HG02943 (cell line): Measurements from ENCODE around the gene GBX2.

Source experiments
- ATAC-seq: cut with Tn5 transposase; IDR thresholded peaks from one replicate; pipeline ENCODE4 v1.9.1; 2021; ENCODE audit warnings: mild to moderate bottlenecking, low read depth, moderate library complexity; ENCODE audit not compliant: unreplicated experiment

GBX2 gene

GRCh38 chr2:236184701-236185100 lies 16.5 kb upstream of the GBX2 start:
- no peak for ATAC-seq

DNA sequence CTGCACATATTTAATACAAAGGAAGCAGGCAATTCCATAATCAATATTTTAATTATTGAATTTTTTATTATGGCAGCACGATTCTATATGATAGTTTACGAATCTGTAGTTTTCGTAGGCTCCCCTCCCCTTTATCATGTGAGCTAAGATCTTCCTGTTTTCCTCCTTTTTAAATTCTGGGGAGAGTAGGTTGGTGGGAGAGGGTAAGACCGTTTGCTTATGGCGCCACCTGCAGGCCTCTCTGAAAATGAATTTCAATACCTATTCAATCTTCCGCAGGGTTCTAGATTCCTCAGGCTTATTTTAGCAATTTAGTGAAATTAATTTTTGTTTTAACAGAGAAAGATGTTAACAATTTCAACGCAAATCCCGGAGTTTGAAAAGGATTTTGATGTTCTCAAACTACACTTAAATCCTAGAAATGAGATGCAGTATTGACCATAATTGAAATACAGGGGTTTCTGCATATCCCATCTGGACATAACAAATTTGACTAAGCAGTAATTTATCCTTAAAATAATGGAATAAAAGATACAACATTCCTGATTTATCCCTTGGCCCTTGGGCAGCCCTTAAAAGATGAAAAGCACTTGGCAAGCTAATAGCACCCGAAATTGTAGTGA lies 12.8 kb upstream of the GBX2 start:
- no peak for ATAC-seq

DNA sequence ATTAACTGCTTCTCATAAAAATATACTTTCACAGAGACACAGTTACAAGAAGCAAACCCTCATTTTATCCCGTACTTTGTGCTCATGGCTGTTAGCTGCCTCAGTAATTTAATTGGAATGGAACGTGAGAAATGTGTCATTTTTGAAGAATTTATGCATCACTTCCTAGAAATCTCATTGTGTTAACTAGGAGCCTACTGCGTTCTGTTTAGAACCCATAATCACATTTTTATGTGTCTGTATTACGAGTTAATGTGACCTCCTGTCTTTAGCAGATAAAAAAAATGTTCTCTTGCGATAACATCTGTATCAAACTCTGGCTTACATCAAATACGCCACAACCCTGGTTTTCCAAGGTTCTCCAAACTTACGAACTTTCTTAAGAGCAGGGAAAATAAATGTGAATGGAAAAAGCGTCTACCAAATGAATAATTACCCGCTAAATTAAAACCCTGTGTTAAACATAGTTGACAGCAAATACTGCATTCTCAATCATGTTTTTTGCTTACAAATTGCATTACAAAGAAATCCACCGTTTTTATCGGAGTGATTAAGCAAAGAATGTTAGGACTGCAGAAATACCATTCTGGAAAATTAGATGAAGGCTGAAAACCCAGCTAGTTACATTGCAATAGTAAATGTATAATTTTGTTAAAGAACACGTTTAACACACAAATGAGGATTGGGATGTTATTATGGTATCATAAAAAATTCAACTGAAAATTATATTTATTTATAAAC lies 12.1 kb upstream of the GBX2 start:
- ATAC-seq, result no peak

- no peak for ATAC-seq
Observed at GRCh38 chr2:236179236-236180075, 11.3 kb upstream of the GBX2 start.

- ATAC-seq, result no peak
Observed at GRCh38 chr2:236178890-236179235, 10.7 kb upstream of the GBX2 start.

- ATAC-seq, result no peak
Observed at GRCh38 chr2:236177967-236178889, 10.0 kb upstream of the GBX2 start.

DNA sequence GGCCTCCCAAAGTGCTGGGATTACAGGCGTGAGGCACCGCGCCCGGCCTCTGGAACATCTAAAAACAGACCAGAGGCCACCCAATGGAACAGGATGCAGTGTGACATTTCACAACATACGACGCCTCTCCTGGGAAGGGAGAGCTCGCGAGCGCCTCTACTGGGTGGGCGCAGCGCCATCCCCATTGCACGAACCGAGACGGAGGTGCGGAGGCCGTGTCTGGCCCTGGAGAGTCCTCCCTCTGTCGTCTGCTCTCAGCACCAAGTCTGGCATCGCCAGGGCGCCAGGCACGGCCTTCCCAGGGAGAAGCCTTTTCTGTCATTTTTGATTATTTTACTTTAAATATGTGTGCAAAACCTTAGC lies 9.4 kb upstream of the GBX2 start:
- ATAC-seq, result no peak

DNA sequence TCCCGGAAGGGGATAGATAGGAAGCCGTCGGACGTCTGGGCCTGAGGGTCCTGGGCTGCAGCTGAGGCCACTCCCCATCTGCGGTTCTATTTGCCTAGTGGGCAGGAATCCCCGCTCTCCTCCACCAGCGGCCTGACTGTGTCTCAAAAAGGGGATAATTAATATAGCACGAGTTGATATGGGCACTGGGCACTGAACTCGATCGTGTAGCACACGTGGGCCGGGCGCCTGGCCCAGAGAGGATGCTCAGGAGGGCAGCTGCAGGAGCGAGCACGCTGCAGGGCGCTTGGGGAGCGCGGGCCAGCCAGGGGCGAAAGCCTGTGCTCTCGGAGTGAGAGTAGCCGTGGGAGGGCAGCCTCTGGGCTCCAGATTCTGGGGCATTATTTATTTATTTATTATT lies 8.8 kb upstream of the GBX2 start:
- no peak for ATAC-seq

DNA sequence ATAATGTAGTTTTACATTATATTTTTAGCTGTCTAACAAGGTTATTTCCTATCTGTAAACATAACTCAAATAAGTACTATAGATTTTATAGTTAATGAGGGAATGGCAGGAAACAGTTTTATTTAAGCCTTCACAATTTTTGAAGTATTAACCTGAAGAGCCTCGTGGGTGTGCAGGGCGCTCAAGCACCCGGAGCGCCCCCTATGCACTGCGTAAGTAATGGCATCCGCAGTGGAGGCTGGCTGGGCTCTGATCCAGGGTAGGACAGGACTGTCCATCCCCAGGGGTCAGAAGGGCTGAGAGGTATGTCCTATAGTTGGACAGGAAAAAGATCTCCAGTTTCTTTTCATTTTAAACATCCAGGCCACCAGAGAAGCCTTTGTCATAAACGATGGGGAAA lies 8.2 kb upstream of the GBX2 start:
- ATAC-seq, result no peak

- ATAC-seq, result no peak
Observed at GRCh38 chr2:236175548-236176150, 7.5 kb upstream of the GBX2 start.

- no peak for ATAC-seq
Observed at GRCh38 chr2:236173729-236174607, 5.8 kb upstream of the GBX2 start.

DNA sequence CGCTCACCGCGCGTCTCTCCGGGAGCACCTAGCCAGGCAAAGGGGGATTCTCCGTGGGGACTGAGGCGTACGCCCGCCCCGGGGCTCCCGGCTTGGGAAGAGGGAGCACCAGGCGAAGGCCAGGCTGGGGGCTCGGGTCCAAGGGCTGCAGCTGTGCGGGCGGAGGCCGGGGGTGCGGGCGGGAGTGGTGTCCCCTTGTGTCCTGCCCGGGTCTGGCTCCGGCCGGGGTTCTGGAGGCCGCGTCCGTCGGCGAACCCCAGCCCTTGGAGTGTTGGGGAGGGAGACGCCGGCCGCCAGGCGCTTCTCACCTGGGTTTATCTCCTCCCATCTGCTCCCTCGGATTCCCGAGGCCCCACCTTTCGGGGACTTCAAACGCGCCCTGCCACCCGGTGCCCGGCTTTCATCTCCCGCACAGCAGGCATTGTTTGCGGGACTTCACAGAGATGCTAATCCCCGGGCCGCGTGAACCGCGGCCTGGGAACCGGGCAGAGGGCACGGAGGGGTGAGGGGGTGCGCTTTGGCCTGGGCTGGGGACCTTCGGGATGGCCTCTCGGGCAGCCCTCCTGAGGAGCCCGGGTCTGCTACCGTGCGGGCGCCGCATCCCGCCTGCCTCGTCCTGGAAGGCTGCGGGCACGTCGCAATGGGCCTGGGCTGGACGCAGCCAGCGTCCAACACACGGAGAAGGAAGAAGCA lies 5.0 kb upstream of the GBX2 start:
- no peak for ATAC-seq

DNA sequence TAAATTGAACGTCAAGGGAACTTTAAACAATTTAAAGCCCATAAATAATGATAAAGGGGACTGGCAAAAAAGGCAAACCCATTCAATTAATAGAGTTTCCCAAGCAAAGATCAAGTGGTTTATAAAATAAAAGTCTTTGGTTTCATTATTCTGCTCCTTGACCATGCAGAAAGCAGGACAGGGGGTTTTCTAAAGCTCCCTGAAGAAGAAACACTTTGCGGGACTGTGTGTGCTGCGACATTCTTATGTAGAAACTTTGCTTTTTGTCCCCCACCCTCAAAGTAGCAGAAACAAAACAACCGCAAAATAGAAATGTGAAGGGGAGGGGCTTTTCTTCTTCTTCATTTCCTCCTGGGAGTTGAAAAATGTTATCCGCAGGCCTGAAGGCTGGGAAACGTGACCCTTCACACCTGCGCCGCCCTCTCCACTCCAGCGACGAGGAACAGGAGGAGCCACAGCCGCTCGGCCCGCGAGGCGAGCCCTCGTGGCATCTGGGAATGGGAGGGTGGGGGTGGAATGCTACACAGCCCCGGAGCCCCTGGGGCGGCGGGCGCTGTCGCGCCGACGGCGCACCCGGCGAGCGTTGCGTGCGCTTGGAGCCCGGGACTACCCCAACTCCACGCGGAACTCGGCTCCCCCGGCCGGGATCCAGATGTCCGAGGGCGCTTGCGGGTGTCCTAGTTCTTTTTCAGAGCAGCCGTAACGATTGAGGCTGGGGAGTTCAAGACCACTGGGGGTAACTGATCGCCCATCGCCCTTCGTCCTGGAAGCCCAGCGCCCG lies 4.3 kb upstream of the GBX2 start:
- no peak for ATAC-seq

DNA sequence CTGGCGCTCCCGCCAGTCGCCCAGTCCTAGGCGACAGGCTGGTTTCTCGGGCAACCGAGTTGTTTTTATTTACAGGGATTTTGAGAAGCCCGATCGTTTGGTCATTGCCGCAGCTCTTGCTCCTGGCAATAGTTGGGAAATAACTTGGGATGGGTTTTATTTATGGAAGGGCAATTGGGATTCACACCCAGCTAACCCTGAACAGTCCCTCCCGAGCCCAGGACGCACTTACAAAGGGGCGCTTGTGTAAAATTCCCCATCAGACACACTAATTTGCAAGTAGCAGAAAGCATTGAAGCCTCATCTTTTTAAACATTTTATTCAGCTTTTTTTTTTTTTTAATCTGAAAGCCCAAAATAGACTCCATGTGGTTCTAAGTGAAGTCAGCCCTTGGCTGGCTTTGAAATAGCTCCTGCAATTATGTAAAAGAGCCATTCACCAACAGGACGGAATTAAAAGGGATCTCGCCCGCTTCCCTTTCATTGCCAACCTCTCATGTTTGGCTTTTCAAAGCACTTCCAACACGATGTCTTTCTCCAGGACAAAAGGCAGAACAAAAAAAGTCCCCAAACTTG lies 3.6 kb upstream of the GBX2 start:
- ATAC-seq, result no peak

DNA sequence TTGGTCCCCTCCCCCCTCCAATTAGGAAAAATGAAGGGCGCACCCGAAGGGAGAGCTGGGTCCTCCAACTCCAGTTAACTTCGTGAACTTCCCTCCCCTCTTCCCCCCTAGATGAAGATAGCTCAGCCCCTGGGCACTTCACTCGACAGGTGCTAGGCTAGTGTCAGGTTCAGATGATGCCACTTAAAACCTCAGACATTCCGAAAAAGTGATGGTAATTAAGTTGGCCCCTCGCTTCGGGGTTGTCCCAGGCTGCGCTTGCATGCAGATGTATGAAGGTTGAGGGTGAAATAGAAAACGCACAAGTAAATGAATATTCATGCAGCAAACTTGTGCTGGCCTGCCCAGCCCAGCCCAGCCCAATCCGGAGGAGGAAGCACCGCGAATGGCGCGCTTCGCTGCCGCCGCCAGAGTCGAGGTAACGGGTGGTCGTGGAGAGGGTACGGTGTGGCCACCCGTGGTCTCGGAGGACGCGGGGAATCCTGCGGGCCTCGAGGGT lies 3.0 kb upstream of the GBX2 start:
- ATAC-seq, result no peak

DNA sequence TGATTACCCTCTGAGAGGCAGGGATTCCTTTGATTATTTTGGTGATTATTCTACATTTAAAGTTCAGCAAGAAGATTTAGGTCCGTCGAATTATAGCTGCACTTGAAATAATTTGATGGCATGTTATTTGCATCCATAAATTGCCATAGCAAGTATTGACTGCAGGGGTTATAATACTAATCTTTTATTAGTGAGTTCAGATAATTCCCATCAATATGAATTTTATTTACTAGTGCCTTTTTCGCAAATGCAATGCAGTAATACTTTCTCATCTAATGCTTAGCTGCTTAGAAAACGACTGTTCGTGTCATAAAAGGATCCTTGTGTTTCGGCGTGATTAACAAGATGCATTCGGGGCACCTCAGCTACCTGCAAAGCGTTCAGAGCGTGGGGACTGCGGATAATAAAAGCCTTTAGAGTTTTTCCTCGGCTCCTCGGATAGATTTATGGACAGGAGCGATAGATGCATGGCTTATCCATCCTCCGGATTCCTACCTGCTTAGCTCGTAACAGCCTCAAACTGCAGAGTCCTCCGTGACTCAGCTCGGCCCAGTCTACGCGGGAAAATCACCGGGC lies 2.5 kb upstream of the GBX2 start:
- ATAC-seq, result no peak
